Effector memory CD4-positive, alpha-beta T cell (primary cell): ENCODE results near the gene SLC16A1.
"Not testable (repeated sequence)": the region's sequence is repeated elsewhere in the genome, so short reads cannot be mapped to it uniquely, and the experiment has no call there.

Experiments
- DNase-seq, 3 donors: peaks; one replicate each; pipeline ENCODE4 v3.0.0-alpha.2; 2020
- H3K27ac ChIP-seq: 2 replicates; pipeline ENCODE4 v1.7.0; 2013; ENCODE audit warnings: mild to moderate bottlenecking, low read length, moderate library complexity; ENCODE audit not compliant: insufficient read depth, poor library complexity, severe bottlenecking
- H3K27me3 ChIP-seq: replicated peaks from 2 replicates; pipeline ENCODE4 v1.7.0; 2013; ENCODE audit warnings: mild to moderate bottlenecking, low read length; ENCODE audit not compliant: insufficient read depth, control insufficient read depth, poor library complexity, severe bottlenecking
- H3K36me3 ChIP-seq: 2 replicates; pipeline ENCODE4 v1.7.0; 2013; ENCODE audit warnings: mild to moderate bottlenecking, low read length, moderate library complexity; ENCODE audit not compliant: control insufficient read depth, insufficient read depth
- H3K4me1 ChIP-seq: 2 replicates; pipeline ENCODE4 v1.7.0; 2013; ENCODE audit warnings: low read length, mild to moderate bottlenecking; ENCODE audit not compliant: control insufficient read depth, insufficient read depth, poor library complexity, severe bottlenecking
- H3K4me3 ChIP-seq: 2 replicates; pipeline ENCODE4 v1.7.0; 2013; ENCODE audit warnings: low read length, low read depth, mild to moderate bottlenecking; ENCODE audit not compliant: insufficient read depth, poor library complexity, severe bottlenecking
- H3K9me3 ChIP-seq: 2 replicates; pipeline ENCODE4 v1.7.0; 2013; ENCODE audit warnings: mild to moderate bottlenecking, low read length, moderate library complexity; ENCODE audit not compliant: control insufficient read depth

The SLC16A1 gene

GRCh38 chr1:112889052-112889768, 66.8 kb downstream of the SLC16A1 start:
- no peak overlapping the region for H3K27ac ChIP-seq
- H3K4me3 ChIP-seq: no peak overlapping the region
- no peak for DNase-seq
- no peaks in the 10 kb centered on the region for H3K9me3 ChIP-seq
- H3K4me1 ChIP-seq: no peaks in the 10 kb centered on the region
- no peaks in the 10 kb centered on the region for H3K36me3 ChIP-seq
- H3K27me3 ChIP-seq: no peaks in the 10 kb centered on the region

DNA sequence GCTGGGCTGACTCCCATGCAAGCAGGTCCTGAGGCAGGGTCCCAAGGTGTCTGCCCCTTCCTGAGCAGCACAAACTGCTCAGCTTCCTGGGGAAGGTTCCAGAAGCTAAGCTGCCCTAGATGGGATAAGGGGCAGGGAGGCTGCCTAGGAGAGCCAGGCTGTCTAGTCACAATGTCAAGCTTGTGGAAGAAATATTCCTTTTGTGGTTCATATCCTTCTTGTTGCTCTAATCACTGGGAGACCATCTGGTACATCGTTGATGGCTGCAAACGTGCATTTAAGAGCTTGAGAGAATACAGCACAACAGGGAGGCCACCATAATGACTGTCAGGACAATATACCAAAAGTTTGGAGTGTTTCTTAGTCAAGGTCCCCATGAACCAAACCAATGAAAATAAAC, 67.4 kb downstream of the SLC16A1 start:
- Histone ChIP-seq H3K36me3 (no peaks in the 10 kb centered on the region), H3K27ac (no peak overlapping the region), H3K9me3 (no peaks in the 10 kb centered on the region), H3K4me1 (no peaks in the 10 kb centered on the region), H3K4me3 (no peak overlapping the region), H3K27me3 (no peaks in the 10 kb centered on the region)
- DNase-seq: no peak

DNA sequence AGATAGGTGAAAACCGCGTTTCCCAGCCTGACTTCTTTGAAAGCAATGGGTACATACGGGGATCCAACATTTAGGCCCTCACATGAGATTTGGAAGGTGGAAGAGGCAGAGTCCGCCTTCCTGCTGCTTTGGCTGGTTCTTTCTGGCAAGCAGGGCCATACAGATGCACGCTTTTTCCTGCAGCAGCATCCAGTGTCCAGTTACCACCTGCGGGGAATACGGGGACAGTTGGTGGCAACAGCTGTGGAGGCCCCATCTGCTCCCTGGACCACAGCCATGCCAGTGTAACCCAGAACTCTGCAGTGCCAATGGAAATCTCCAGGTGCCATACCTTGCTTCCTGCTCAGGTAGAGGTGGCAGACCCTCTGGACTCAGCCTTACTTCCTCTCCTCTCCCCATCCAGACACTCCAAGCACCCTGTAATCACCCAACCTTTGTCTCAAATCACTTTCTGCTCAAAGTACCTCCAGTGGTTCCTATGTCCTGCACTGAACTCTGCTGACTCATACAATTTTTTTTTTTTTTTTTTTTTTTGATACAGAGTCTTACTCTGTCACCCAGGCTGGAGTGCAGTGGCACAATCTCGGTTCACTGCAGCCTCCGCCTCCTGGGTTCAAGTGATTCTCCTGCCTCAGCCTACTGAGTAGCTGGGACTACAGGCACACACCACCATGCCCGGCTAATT, 68.3 kb downstream of the SLC16A1 start:
- H3K4me3 ChIP-seq: no peak overlapping the region

DNA sequence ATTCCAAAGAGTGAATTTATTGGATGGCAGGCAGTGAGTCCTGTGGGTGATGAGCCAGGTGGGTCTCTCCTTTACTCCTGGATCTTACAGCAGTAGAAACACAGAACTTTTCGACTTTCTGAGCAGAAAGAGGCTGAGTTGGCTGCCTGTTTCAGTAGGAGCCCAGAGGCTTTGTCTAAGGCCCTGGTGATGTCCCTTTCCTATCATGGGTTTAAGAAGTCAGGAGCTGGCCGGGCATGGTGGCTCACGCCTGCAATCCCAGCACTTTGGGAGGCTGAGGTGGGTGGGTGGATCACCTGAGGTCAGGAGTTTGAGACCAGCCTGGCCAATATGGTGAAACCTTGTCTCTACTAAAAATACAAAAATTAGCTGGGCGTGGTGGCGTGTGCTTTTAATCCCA, 71.0 kb downstream of the SLC16A1 start:
- not testable (repeated sequence) for H3K4me1 ChIP-seq, H3K9me3 ChIP-seq, DNase-seq, H3K27ac ChIP-seq, H3K27me3 ChIP-seq, H3K36me3 ChIP-seq, H3K4me3 ChIP-seq

More for the DNA sequence above, 68.3 kb downstream of the SLC16A1 start:
- no peak for DNase-seq
- no peaks in the 10 kb centered on the region for H3K36me3 ChIP-seq
- H3K4me1 ChIP-seq: no peaks in the 10 kb centered on the region
- no peaks in the 10 kb centered on the region for H3K27me3 ChIP-seq
- no peaks in the 10 kb centered on the region for H3K9me3 ChIP-seq
- no peak overlapping the region for H3K27ac ChIP-seq

DNA sequence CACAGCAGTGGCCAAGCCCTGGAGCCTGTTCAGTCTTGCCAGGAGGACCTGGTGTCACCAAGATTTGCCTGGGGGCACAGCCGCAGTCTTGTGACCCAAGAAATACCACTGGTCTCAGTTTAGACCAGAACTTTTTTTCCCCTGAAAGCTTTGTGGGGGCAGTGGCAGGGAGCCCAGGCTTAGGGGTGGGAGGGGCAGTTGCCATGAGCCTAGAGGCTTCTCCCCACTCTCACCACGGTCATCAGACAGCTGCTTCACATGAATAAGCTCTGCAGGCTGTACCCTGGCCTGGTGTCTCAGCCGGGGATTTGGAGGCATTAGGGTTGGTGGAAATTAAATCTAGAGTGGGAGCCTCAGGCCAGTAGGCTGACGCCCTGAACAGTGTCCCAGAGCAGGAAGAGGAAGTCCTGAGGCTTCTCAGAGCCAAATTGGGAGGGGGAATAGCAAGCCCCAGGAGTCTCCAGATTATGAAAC, 73.7 kb downstream of the SLC16A1 start:
- no peaks in the 10 kb centered on the region for H3K9me3 ChIP-seq
- no peak overlapping the region for H3K27ac ChIP-seq
- no peaks in the 10 kb centered on the region for H3K27me3 ChIP-seq
- H3K4me3 ChIP-seq: no peak overlapping the region
- H3K4me1 ChIP-seq: no peaks in the 10 kb centered on the region
- H3K36me3 ChIP-seq: no peaks in the 10 kb centered on the region
- DNase-seq: no peak

- DNase-seq: no peak
- Histone ChIP-seq H3K27ac (no peak overlapping the region), H3K4me1 (no peaks in the 10 kb centered on the region)
These were observed 74.3 kb downstream of the SLC16A1 start for GRCh38 chr1:112881742-112882127.

GRCh38 chr1:112879834-112880233, 76.2 kb downstream of the SLC16A1 start:
- Histone ChIP-seq H3K27me3 (no peaks in the 10 kb centered on the region), H3K9me3 (no peaks in the 10 kb centered on the region), H3K27ac (no peak overlapping the region), H3K4me1 (no peaks in the 10 kb centered on the region), H3K4me3 (no peak overlapping the region), H3K36me3 (no peaks in the 10 kb centered on the region)
- no peak for DNase-seq

More at GRCh38 chr1:112881742-112882127, 74.3 kb downstream of the SLC16A1 start:
- no peaks in the 10 kb centered on the region for H3K36me3 ChIP-seq
- H3K27me3 ChIP-seq: no peaks in the 10 kb centered on the region
- H3K4me3 ChIP-seq: no peak overlapping the region
- H3K9me3 ChIP-seq: no peaks in the 10 kb centered on the region

DNA sequence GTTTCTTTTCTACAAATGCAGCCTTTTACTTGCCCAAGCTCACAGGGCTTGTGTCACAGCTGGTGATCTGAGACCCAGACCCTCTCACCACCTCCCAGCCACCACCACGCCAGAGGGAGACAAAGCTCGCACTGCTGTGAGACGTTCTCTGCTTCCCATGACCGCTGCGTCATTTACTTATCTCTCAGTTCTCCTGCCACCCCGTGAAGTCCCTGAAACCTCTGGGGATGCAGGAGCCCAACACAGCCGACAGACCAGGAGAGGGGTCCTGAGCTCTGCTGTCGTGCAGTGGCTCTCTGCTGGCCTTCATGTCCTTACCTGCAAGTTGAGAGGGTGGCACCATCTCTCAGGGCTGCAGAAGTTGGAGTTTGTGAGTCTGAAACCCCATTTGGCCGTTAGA, 77.7 kb downstream of the SLC16A1 start:
- Histone ChIP-seq H3K27me3 (no peaks in the 10 kb centered on the region), H3K36me3 (no peaks in the 10 kb centered on the region), H3K9me3 (no peaks in the 10 kb centered on the region), H3K27ac (no peak overlapping the region), H3K4me3 (no peak overlapping the region), H3K4me1 (no peaks in the 10 kb centered on the region)
- DNase-seq: no peak

- no peaks in the 10 kb centered on the region for H3K27me3 ChIP-seq
- no peaks in the 10 kb centered on the region for H3K36me3 ChIP-seq
- H3K9me3 ChIP-seq: no peaks in the 10 kb centered on the region
- no peak overlapping the region for H3K4me3 ChIP-seq
- DNase-seq: no peak
- no peak overlapping the region for H3K27ac ChIP-seq
- no peaks in the 10 kb centered on the region for H3K4me1 ChIP-seq
These were observed 78.2 kb downstream of the SLC16A1 start for GRCh38 chr1:112877750-112878149.

- Histone ChIP-seq H3K27ac (no peak overlapping the region), H3K4me3 (no peak overlapping the region), H3K9me3 (no peaks in the 10 kb centered on the region), H3K4me1 (no peaks in the 10 kb centered on the region), H3K27me3 (no peaks in the 10 kb centered on the region), H3K36me3 (no peaks in the 10 kb centered on the region)
- DNase-seq: no peak
These were observed 79.7 kb downstream of the SLC16A1 start for GRCh38 chr1:112876315-112876714.
